HepG2 (cell line): Measurements from ENCODE around the gene SYNPO. TPM values are rescaled to one million over a fixed set of nuclear protein-coding genes. Genes with fewer than 3 reads are reported as not detected.

Experiments
- CREM ChIP-seq, 2 experiments: sonication (generic) in 1 of 2; formaldehyde crosslinking in 1 of 2; IDR thresholded peaks; 2 replicates each; pipeline versions ENCODE4 v1.4.0 to v1.6.1; 2016 to 2020; ENCODE audit warnings: antibody characterized with exemption in 1 of 2, mild to moderate bottlenecking in 1 of 2, missing genetic modification reagents in 1 of 2
- E2F5 ChIP-seq: sonication (generic); formaldehyde crosslinking; conservative IDR thresholded peaks from 2 replicates; pipeline ENCODE4 v1.4.0; 2020; ENCODE audit warnings: missing genetic modification reagents
- EZH2 ChIP-seq: conservative IDR thresholded peaks from 2 replicates; pipeline ENCODE4 v1.6.1; 2012; ENCODE audit warnings: mild to moderate bottlenecking, low read depth, low read length, moderate library complexity
- ISL2 ChIP-seq: sonication (generic); formaldehyde crosslinking; IDR thresholded peaks from 2 replicates; pipeline ENCODE4 v1.5.0; 2020; ENCODE audit warnings: missing genetic modification reagents
- JDP2 ChIP-seq: sonication (generic); formaldehyde crosslinking; IDR thresholded peaks from 2 replicates; pipeline ENCODE4 v1.8.1; 2022; ENCODE audit warnings: missing genetic modification reagents, borderline replicate concordance
- JUND ChIP-seq: sonication (generic); formaldehyde crosslinking; IDR thresholded peaks from 2 replicates; pipeline ENCODE4 v1.8.0; 2022; ENCODE audit warnings: mild to moderate bottlenecking, missing genetic modification reagents
- KAT2B ChIP-seq: fragments of 150-350 bp; IDR thresholded peaks from 2 replicates; pipeline ENCODE4 v1.6.1; 2014; ENCODE audit warnings: low read depth, low read length, borderline replicate concordance
- MTF2 ChIP-seq: sonication (generic); formaldehyde crosslinking; IDR thresholded peaks from 2 replicates; pipeline ENCODE4 v1.5.0; 2020; ENCODE audit warnings: missing genetic modification reagents, borderline replicate concordance
- NAIF1 ChIP-seq: sonication (generic); formaldehyde crosslinking; IDR thresholded peaks from 2 replicates; pipeline ENCODE4 v1.5.0; 2020; ENCODE audit warnings: mild to moderate bottlenecking, missing genetic modification reagents, borderline replicate concordance
- NFYC ChIP-seq: IDR thresholded peaks from 2 replicates; pipeline ENCODE4 v1.6.1; 2016; ENCODE audit warnings: missing genetic modification reagents, missing compliant biosample characterization
- SAP130 ChIP-seq: IDR thresholded peaks from 2 replicates; pipeline ENCODE4 v1.6.1; 2016; ENCODE audit warnings: low read depth
- STAG1 ChIP-seq: sonication (generic); formaldehyde crosslinking; IDR thresholded peaks from 2 replicates; pipeline ENCODE4 v1.4.0; 2020; ENCODE audit warnings: missing genetic modification reagents
- TEAD2 ChIP-seq: sonication (generic); formaldehyde crosslinking; IDR thresholded peaks from 2 replicates; pipeline ENCODE4 v1.9.0; 2021; ENCODE audit warnings: missing genetic modification reagents
- ZIK1 ChIP-seq: sonication (generic); formaldehyde crosslinking; IDR thresholded peaks from 2 replicates; pipeline ENCODE4 v1.5.0; 2020; ENCODE audit warnings: mild to moderate bottlenecking, low read depth, missing genetic modification reagents, borderline replicate concordance
- ZNF292 ChIP-seq: sonication (generic); formaldehyde crosslinking; IDR thresholded peaks from 2 replicates; pipeline ENCODE4 v1.8.1; 2022; ENCODE audit warnings: mild to moderate bottlenecking, low read depth, missing genetic modification reagents, borderline replicate concordance
- ZNF354B ChIP-seq: sonication (generic); formaldehyde crosslinking; IDR thresholded peaks from 2 replicates; pipeline ENCODE4 v1.8.0; 2022; ENCODE audit warnings: mild to moderate bottlenecking, missing genetic modification reagents
- ZNF484 ChIP-seq: sonication (generic); formaldehyde crosslinking; IDR thresholded peaks from 2 replicates; pipeline ENCODE4 v1.5.1; 2020; ENCODE audit warnings: mild to moderate bottlenecking, low read depth, missing genetic modification reagents, borderline replicate concordance
- polyA plus RNA-seq, 8 experiments: library from polyadenylated mRNA; depleted of rRNA in 3 of 8; stranded (reverse) in 7 of 8; unstranded in 1 of 8; fragments of >200 nt; fragmentation: Illumina TruSeq in 4 of 8; extraction: Trizol in 4 of 8; gene quantifications; 2 replicates each; pipeline versions ENCODE4 v1.2.1 to v1.2.3, GENCODE V29; 2011 to 2016; ENCODE audit warnings: low read depth in 4 of 8, missing spikeins in 1 of 8, mixed read lengths in 1 of 8; ENCODE audit not compliant: insufficient read depth in 1 of 8
- total RNA-seq, 5 experiments: library from RNA; depleted of rRNA; stranded (reverse); fragments of >200 nt; fragmentation: Illumina TruSeq; extraction: Trizol; gene quantifications; 2 replicates each; pipeline ENCODE4 v1.2.3, GENCODE V29; 2016; ENCODE audit warnings: low read depth in 1 of 5
- TF ChIP-seq, protein P1 (sequence below): sonication (generic); formaldehyde crosslinking; IDR thresholded peaks from 2 replicates; pipeline ENCODE4 v1.4.0; 2020; ENCODE audit warnings: missing genetic modification reagents, borderline replicate concordance
- TF ChIP-seq, protein P2 (sequence below): IDR thresholded peaks from 2 replicates; pipeline ENCODE4 v1.6.1; 2016; ENCODE audit warnings: low read depth, control low read depth
- TF ChIP-seq, protein P3 (sequence below), 2 experiments: sonication (generic) in 1 of 2; formaldehyde crosslinking in 1 of 2; IDR thresholded peaks; 2 replicates each; pipeline versions ENCODE4 v1.4.0 to v1.6.1; 2018 to 2020; ENCODE audit warnings: missing genetic modification reagents in 2 of 2, borderline replicate concordance in 1 of 2, low read depth in 1 of 2, mild to moderate bottlenecking in 1 of 2, missing biosample characterization in 1 of 2
- TF ChIP-seq, protein P4 (sequence below): sonication (generic); formaldehyde crosslinking; IDR thresholded peaks from 2 replicates; pipeline ENCODE4 v1.5.1; 2020; ENCODE audit warnings: missing genetic modification reagents, mild to moderate bottlenecking, borderline replicate concordance

Gene SYNPO
- total and polyA plus RNA-seq, 2 of the 13 experiments (the other 11 are each of a cell fraction or from before 2014, with no cell fraction given): 0.09 to 0.30 TPM

DNA sequence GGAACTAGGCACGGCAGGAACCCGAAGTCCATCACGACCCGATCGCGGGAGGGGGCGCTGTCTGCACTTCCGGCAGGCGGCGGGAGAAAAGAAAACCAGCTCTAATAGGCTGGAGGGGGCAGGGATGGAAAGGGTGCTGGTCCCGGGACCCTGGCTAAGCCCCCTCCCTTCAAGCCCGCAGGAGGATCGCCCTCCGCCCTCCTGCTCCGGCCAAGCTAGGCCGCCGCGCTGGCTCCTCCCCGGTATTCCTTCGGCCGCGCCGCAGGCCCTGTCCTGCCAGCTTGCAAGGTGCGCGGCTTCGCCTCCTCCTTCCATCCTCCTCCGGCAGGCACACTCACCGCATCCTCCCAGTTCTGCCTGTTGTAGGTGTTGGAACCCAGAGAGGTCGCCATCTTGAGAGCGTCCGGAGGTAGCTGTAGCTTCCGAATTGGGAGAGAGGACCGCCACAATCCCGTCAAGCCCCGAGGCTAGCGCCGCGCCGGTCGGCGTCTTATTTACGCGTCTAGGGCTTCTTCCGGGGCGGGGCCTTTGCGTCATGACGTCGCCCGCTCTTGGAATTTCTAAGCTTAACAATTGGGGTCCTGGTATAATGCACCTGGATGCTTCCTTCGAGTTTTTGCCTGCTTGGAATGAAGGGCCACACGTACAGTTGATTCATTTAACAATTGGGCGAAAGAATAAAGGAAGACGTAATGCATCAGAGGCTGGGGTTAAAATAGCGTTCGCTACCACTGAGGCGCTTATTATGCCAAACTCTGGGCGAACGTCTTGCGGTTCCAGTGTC lies 60.3 kb downstream of the SYNPO start, which contains the start of gene RBM22 (continued):
- TF ChIP-seq E2F5 (CRISPR knock-in tag) (peak; percentile 39; the same call in 1 of the 2 replicates), NAIF1 (CRISPR knock-in tag) (no peak), ZNF292 (no peak), EZH2 (no peak), JUND (CRISPR knock-in tag) (no peak), JDP2 (no peak), ISL2 (CRISPR knock-in tag) (0 out of 2 replicates have a peak, but pooled peaks have one; percentile 39), TEAD2 (CRISPR knock-in tag) (no peak), SAP130 (CRISPR knock-in tag) (peak; percentile 88), MTF2 (no peak), STAG1 (no peak; the same call in 1 of the 2 replicates), ZIK1 (CRISPR knock-in tag) (0 out of 2 replicates have a peak, but pooled peaks have one; percentile 25), KAT2B (no peak), NFYC (CRISPR knock-in tag) (peak; percentile 36), CREM (IDR thresholded peaks at IDR 0.05) (peak; percentile 98), CREM (CRISPR knock-in tag; IDR thresholded peaks at IDR 0.05) (no peak), ZNF484 (CRISPR knock-in tag) (no peak), ZNF354B (CRISPR knock-in tag) (peak; percentile 73; the same call in 1 of the 2 replicates)
- TF ChIP-seq, protein P1, sequence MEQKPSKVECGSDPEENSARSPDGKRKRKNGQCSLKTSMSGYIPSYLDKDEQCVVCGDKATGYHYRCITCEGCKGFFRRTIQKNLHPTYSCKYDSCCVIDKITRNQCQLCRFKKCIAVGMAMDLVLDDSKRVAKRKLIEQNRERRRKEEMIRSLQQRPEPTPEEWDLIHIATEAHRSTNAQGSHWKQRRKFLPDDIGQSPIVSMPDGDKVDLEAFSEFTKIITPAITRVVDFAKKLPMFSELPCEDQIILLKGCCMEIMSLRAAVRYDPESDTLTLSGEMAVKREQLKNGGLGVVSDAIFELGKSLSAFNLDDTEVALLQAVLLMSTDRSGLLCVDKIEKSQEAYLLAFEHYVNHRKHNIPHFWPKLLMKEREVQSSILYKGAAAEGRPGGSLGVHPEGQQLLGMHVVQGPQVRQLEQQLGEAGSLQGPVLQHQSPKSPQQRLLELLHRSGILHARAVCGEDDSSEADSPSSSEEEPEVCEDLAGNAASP (CRISPR knock-in tag): peak; percentile 42; the same call in 1 of the 2 replicates
- TF ChIP-seq, protein P2, sequence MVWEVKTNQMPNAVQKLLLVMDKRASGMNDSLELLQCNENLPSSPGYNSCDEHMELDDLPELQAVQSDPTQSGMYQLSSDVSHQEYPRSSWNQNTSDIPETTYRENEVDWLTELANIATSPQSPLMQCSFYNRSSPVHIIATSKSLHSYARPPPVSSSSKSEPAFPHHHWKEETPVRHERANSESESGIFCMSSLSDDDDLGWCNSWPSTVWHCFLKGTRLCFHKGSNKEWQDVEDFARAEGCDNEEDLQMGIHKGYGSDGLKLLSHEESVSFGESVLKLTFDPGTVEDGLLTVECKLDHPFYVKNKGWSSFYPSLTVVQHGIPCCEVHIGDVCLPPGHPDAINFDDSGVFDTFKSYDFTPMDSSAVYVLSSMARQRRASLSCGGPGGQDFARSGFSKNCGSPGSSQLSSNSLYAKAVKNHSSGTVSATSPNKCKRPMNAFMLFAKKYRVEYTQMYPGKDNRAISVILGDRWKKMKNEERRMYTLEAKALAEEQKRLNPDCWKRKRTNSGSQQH (CRISPR knock-in tag): peak; percentile 28; the same call in 1 of the 2 replicates
- TF ChIP-seq, protein P3, sequence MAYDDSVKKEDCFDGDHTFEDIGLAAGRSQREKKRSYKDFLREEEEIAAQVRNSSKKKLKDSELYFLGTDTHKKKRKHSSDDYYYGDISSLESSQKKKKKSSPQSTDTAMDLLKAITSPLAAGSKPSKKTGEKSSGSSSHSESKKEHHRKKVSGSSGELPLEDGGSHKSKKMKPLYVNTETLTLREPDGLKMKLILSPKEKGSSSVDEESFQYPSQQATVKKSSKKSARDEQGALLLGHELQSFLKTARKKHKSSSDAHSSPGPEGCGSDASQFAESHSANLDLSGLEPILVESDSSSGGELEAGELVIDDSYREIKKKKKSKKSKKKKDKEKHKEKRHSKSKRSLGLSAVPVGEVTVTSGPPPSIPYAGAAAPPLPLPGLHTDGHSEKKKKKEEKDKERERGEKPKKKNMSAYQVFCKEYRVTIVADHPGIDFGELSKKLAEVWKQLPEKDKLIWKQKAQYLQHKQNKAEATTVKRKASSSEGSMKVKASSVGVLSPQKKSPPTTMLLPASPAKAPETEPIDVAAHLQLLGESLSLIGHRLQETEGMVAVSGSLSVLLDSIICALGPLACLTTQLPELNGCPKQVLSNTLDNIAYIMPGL (CRISPR knock-in tag; IDR thresholded peaks at IDR 0.05; ENCODE audit: borderline replicate concordance in 1 of 2, low read depth in 1 of 2): peak; percentile 88 to 93
- TF ChIP-seq, protein P4, sequence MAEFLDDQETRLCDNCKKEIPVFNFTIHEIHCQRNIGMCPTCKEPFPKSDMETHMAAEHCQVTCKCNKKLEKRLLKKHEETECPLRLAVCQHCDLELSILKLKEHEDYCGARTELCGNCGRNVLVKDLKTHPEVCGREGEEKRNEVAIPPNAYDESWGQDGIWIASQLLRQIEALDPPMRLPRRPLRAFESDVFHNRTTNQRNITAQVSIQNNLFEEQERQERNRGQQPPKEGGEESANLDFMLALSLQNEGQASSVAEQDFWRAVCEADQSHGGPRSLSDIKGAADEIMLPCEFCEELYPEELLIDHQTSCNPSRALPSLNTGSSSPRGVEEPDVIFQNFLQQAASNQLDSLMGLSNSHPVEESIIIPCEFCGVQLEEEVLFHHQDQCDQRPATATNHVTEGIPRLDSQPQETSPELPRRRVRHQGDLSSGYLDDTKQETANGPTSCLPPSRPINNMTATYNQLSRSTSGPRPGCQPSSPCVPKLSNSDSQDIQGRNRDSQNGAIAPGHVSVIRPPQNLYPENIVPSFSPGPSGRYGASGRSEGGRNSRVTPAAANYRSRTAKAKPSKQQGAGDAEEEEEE (CRISPR knock-in tag): no peak
